Measurements from ENCODE around the gene OOSP3.

DNA sequence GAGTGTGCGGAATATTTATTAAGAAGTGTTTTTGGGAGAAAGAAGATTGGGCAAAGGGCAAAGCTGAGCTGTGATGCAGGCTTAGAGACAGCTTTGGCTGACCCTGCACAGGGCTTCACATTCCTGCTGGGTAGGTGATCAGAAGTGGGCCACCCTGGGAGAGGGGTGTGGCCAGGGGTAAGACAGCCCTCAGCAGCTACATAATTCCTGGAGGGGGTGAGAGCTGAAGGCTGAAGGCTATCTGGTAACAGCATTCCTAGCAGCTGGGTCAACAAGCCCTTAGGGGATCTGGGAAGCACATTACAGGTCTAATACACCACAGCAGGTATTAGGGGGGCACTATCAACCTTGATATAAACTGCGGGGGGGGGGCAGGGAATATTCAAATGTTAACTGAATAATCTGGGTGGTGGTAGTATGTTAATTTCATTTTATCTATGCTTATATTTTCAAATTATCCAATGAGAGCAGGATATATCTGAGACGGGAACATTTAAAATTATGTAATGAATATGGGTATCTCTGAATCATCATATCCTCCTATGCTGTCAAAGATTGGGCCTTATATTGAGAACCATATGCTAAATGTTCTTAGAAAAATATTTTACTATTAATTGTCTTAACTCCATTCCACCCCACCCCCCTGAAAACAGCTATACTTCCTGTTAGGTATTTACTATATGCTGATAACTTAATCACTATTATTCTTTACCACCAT, 65.6 kb downstream of the OOSP3 start:
- TF ChIP-seq, protein P1, sequence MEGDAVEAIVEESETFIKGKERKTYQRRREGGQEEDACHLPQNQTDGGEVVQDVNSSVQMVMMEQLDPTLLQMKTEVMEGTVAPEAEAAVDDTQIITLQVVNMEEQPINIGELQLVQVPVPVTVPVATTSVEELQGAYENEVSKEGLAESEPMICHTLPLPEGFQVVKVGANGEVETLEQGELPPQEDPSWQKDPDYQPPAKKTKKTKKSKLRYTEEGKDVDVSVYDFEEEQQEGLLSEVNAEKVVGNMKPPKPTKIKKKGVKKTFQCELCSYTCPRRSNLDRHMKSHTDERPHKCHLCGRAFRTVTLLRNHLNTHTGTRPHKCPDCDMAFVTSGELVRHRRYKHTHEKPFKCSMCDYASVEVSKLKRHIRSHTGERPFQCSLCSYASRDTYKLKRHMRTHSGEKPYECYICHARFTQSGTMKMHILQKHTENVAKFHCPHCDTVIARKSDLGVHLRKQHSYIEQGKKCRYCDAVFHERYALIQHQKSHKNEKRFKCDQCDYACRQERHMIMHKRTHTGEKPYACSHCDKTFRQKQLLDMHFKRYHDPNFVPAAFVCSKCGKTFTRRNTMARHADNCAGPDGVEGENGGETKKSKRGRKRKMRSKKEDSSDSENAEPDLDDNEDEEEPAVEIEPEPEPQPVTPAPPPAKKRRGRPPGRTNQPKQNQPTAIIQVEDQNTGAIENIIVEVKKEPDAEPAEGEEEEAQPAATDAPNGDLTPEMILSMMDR (optimal IDR thresholded peaks at IDR 0.05 in 1 of 3, IDR thresholded peaks at IDR 0.05 in 1 of 3, conservative IDR thresholded peaks at IDR 0.05 in 1 of 3; ENCODE audit: extremely low read depth in 1 of 3, insufficient read depth in 2 of 3, low read length in 3 of 3): no peak
- TF ChIP-seq EZH2 (IDR thresholded peaks at IDR 0.05; ENCODE audit: low read length): no peak
